Mammary epithelial cell (primary cell): ENCODE measurements around the gene RPS6KL1.

ENCODE experiments used
- CTCF ChIP-seq, 2 donors: IDR thresholded peaks in 1 of 2; conservative IDR thresholded peaks in 1 of 2; 2 replicates each; pipeline ENCODE4 v1.5.1; 2011 to 2012; ENCODE audit warnings: inconsistent platforms in 2 of 2, low read length in 2 of 2, mild to moderate bottlenecking in 2 of 2, control low read depth in 1 of 2, low read depth in 1 of 2; ENCODE audit not compliant: insufficient read depth in 1 of 2; ENCODE audit errors: extremely low read depth in 1 of 2
- EZH2 ChIP-seq: IDR thresholded peaks from 2 replicates; pipeline ENCODE4 v1.6.1; 2012; ENCODE audit warnings: low read length, inconsistent platforms, borderline replicate concordance

- no peak for TF ChIP-seq CTCF (conservative IDR thresholded peaks at IDR 0.05 in 1 of 2, IDR thresholded peaks at IDR 0.05 in 1 of 2; ENCODE audit: extremely low read depth in 1 of 2, insufficient read depth in 1 of 2, low read depth in 1 of 2, low read length in 2 of 2)
- TF ChIP-seq EZH2, result no peak
Observed at GRCh38 chr14:74952180-74952665, 29.2 kb upstream of the RPS6KL1 start.
